HEK293T (cell line): ENCODE data around the gene COA4.

Source experiments
- CTCF ChIA-PET: fragments of 350-600 bp; formaldehyde crosslinking; extraction: SDS; loops from one replicate; lab custom pipeline; 2021; ENCODE audit warnings: antibody characterized with exemption, inconsistent platforms; lab: Yijun Ruan, JAX
- POLR2A ChIA-PET: fragments of 350-600 bp; formaldehyde crosslinking; extraction: SDS; loops from one replicate; lab custom pipeline; 2020; ENCODE audit warnings: antibody characterized with exemption, inconsistent platforms; lab: Yijun Ruan, JAX
- DNase-seq: peaks from one replicate; pipeline ENCODE4 v3.0.0; 2012; ENCODE audit warnings: mixed read lengths; ENCODE audit errors: extremely low spot score
- ARNT ChIP-seq: fragments of 450-650 bp; IDR thresholded peaks from 2 replicates; pipeline ENCODE4 v1.6.1; 2017; ENCODE audit warnings: mild to moderate bottlenecking
- BHLHE40 ChIP-seq: fragments of 450-650 bp; IDR thresholded peaks from 2 replicates; pipeline ENCODE4 v1.6.1; 2016; ENCODE audit warnings: mild to moderate bottlenecking, moderate library complexity, borderline replicate concordance
- CTBP1 ChIP-seq: fragments of 450-650 bp; IDR thresholded peaks from 2 replicates; pipeline ENCODE4 v1.6.1; 2016; ENCODE audit warnings: borderline replicate concordance
- ELF4 ChIP-seq: fragments of 450-650 bp; IDR thresholded peaks from 2 replicates; pipeline ENCODE4 v1.6.1; 2017; ENCODE audit warnings: antibody characterized with exemption
- FOXA1 ChIP-seq: fragments of 450-650 bp; IDR thresholded peaks from 2 replicates; pipeline ENCODE4 v1.6.1; 2016; ENCODE audit warnings: mild to moderate bottlenecking
- FOXK2 ChIP-seq: fragments of 450-650 bp; IDR thresholded peaks from 2 replicates; pipeline ENCODE4 v1.6.1; 2016; ENCODE audit warnings: mild to moderate bottlenecking
- FOXM1 ChIP-seq: fragments of 450-650 bp; IDR thresholded peaks from 2 replicates; pipeline ENCODE4 v1.6.1; 2017; ENCODE audit warnings: mild to moderate bottlenecking, borderline replicate concordance
- HDGF ChIP-seq: fragments of 450-650 bp; IDR thresholded peaks from 2 replicates; pipeline ENCODE4 v1.6.1; 2017; ENCODE audit warnings: antibody characterized with exemption, borderline replicate concordance
- LEF1 ChIP-seq: fragments of 450-650 bp; IDR thresholded peaks from 2 replicates; pipeline ENCODE4 v1.6.1; 2017; ENCODE audit warnings: mild to moderate bottlenecking, borderline replicate concordance
- NFRKB ChIP-seq: fragments of 450-650 bp; IDR thresholded peaks from 2 replicates; pipeline ENCODE4 v1.6.1; 2016; ENCODE audit warnings: mild to moderate bottlenecking, moderate library complexity
- SP1 ChIP-seq: fragments of 450-650 bp; IDR thresholded peaks from 2 replicates; pipeline ENCODE4 v1.6.1; 2017
- SUZ12 ChIP-seq: fragments of 450-650 bp; IDR thresholded peaks from 2 replicates; pipeline ENCODE4 v1.6.1; 2016; ENCODE audit warnings: mild to moderate bottlenecking
- ZNF384 ChIP-seq: fragments of 450-650 bp; IDR thresholded peaks from 2 replicates; pipeline ENCODE4 v1.6.1; 2016
- TF ChIP-seq, protein P1 (sequence below): fragments of 450-650 bp; IDR thresholded peaks from 2 replicates; pipeline ENCODE4 v1.6.1; 2016

The COA4 gene

GRCh38 chr11:73839123-73839457 lies 37.6 kb downstream of the COA4 start:
- ChIA-PET POLR2A (no interaction called here), CTCF (no interaction called here)
- TF ChIP-seq ELF4 (no peak), SUZ12 (no peak), ARNT (no peak), LEF1 (no peak), NFRKB (no peak)
- no peak for DNase-seq

GRCh38 chr11:73838443-73839122 lies 38.1 kb downstream of the COA4 start:
- ChIA-PET POLR2A (no interaction called here), CTCF (no interaction called here)
- DNase-seq = no peak
- TF ChIP-seq SP1 (no peak), FOXA1 (no peak)

- no peak for DNase-seq
- ChIA-PET CTCF (no interaction called here), POLR2A (no interaction called here)
- TF ChIP-seq FOXK2 = no peak
- no peak for TF ChIP-seq BHLHE40
- no peak for TF ChIP-seq SUZ12
- TF ChIP-seq FOXM1 = no peak
- TF ChIP-seq, protein P1, sequence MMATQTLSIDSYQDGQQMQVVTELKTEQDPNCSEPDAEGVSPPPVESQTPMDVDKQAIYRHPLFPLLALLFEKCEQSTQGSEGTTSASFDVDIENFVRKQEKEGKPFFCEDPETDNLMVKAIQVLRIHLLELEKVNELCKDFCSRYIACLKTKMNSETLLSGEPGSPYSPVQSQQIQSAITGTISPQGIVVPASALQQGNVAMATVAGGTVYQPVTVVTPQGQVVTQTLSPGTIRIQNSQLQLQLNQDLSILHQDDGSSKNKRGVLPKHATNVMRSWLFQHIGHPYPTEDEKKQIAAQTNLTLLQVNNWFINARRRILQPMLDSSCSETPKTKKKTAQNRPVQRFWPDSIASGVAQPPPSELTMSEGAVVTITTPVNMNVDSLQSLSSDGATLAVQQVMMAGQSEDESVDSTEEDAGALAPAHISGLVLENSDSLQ = no peak
Measured at GRCh38 chr11:73833067-73833466, 43.6 kb downstream of the COA4 start.

DNA sequence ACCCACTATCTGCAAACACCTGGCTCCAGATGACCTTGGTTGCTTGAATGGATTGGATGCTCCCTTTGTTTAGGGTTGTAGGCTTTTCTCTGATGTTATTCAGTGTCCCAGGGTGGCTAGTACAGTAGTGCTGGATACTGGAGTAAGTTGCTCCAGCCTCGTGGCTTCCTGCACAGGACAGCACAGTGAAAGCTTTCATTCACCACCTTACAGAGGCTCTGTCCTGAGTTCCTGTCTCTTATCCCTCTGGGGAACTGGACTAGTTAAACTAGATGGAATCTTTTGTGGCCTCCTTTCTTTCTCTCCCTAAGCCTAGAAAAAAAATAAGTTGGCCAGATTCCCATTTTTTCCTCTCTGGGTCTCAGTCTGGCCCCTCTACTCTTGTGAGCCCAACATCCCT lies 46.4 kb downstream of the COA4 start:
- no peak for DNase-seq
- TF ChIP-seq HDGF (no peak), ZNF384 (no peak), CTBP1 (no peak), ELF4 (no peak), BHLHE40 (no peak)
- POLR2A ChIA-PET = no interaction called here

More for the DNA sequence above, 46.4 kb downstream of the COA4 start:
- CTCF ChIA-PET = no interaction called here
